Brain microvascular endothelial cell (primary cell): ENCODE measurements around the gene ACAN.

ENCODE experiments used
- DNase-seq: peaks from one replicate; pipeline ENCODE4 v3.0.0-alpha.2; 2020
- H3K27ac ChIP-seq: fragments of 250-450 bp; sonication (Bioruptor Pico); 2 replicates; pipeline ENCODE4 v1.5.1; 2020; ENCODE audit warnings: mild to moderate bottlenecking, moderate library complexity
- H3K27me3 ChIP-seq: fragments of 250-450 bp; sonication (Bioruptor Pico); replicated peaks from 2 replicates; pipeline ENCODE4 v1.5.1; 2020; ENCODE audit warnings: mild to moderate bottlenecking
- H3K36me3 ChIP-seq: fragments of 250-450 bp; sonication (Bioruptor Pico); replicated peaks from 2 replicates; pipeline ENCODE4 v1.5.1; 2020; ENCODE audit warnings: mild to moderate bottlenecking
- H3K4me3 ChIP-seq: 2 replicates; pipeline ENCODE4 v1.5.1; 2011; ENCODE audit warnings: low read depth, mild to moderate bottlenecking, control low read depth, low read length, moderate library complexity
- CTCF ChIP-seq: IDR thresholded peaks from 2 replicates; pipeline ENCODE4 v1.5.1; 2011; ENCODE audit warnings: low read depth, mild to moderate bottlenecking, moderate library complexity, low read length, control low read depth, inconsistent platforms; ENCODE audit errors: missing control alignments
- in situ Hi-C: cut with HindIII; loops from 2 replicates; pipeline ENCODE4 v1.10.0; 2017; ENCODE audit warnings: low sequenced_read_pairs, low pct_ligation_motif_present

The ACAN gene

GRCh38 chr15:88813960-88814359 is 10.7 kb downstream of the ACAN start:
- no peaks in the 10 kb centered on the region for H3K27me3 ChIP-seq
- DNase-seq: no peak
- H3K4me3 ChIP-seq: no peak overlapping the region
- in situ Hi-C loops: loop anchor here (25.0 kb wide), 1 partner anchor 152 kb away; no protein-coding TSS in a partner anchor
- H3K27ac ChIP-seq: no peak overlapping the region
- H3K36me3 ChIP-seq: no peaks in the 10 kb centered on the region
- no peak for TF ChIP-seq CTCF

- H3K27ac ChIP-seq: no peak overlapping the region
- in situ Hi-C loops: loop anchor here (25.0 kb wide), 1 partner anchor 152 kb away; no protein-coding TSS in a partner anchor
Observed at GRCh38 chr15:88814393-88814792, 11.2 kb downstream of the ACAN start.

GRCh38 chr15:88818920-88819319 is 15.7 kb downstream of the ACAN start:
- Histone ChIP-seq H3K4me3 (no peak overlapping the region), H3K36me3 (no peaks in the 10 kb centered on the region), H3K27ac (no peak overlapping the region), H3K27me3 (no peaks in the 10 kb centered on the region)
- no peak for TF ChIP-seq CTCF
- in situ Hi-C loops: loop anchor here (25.0 kb wide), 1 partner anchor 157 kb away; no protein-coding TSS in a partner anchor
- no peak for DNase-seq

More at GRCh38 chr15:88814393-88814792, 11.2 kb downstream of the ACAN start:
- TF ChIP-seq CTCF: no peak
- H3K36me3 ChIP-seq: no peaks in the 10 kb centered on the region
- no peak overlapping the region for H3K4me3 ChIP-seq
- no peaks in the 10 kb centered on the region for H3K27me3 ChIP-seq
- no peak for DNase-seq

GRCh38 chr15:88821993-88822392 is 18.8 kb downstream of the ACAN start:
- Histone ChIP-seq H3K27ac (no peak overlapping the region), H3K27me3 (no peaks in the 10 kb centered on the region), H3K36me3 (no peaks in the 10 kb centered on the region), H3K4me3 (no peak overlapping the region)
- TF ChIP-seq CTCF: no peak
- DNase-seq: no peak
- in situ Hi-C loops: loop anchor here (25.0 kb wide), 1 partner anchor 160 kb away; no protein-coding TSS in a partner anchor

- in situ Hi-C loops: no loop called here
- no peak overlapping the region for H3K4me3 ChIP-seq
Observed at GRCh38 chr15:88828791-88829190, 25.6 kb downstream of the ACAN start.

More at GRCh38 chr15:88828791-88829190, 25.6 kb downstream of the ACAN start:
- no peak for DNase-seq
- no peaks in the 10 kb centered on the region for H3K27me3 ChIP-seq
- no peak for TF ChIP-seq CTCF
- no peak overlapping the region for H3K27ac ChIP-seq
- H3K36me3 ChIP-seq: no peaks in the 10 kb centered on the region
